GM19238 (cell line): Measurements from ENCODE around the gene C15orf39.

Experiments used
- DNase-seq: peaks from one replicate; pipeline ENCODE4 v3.0.0; 2011; ENCODE audit warnings: low spot score; ENCODE audit not compliant: insufficient read length

C15orf39 gene

GRCh38 chr15:75197062-75197630 is 4.5 kb upstream of the C15orf39 start:
- no peak for DNase-seq

- peak; percentile 36 for DNase-seq
These were observed 2.9 kb upstream of the C15orf39 start for GRCh38 chr15:75198560-75199356.

GRCh38 chr15:75199357-75199940 is 2.2 kb upstream of the C15orf39 start:
- DNase-seq, result peak; percentile 46

- DNase-seq, result no peak
These were observed 1.3 kb upstream of the C15orf39 start for GRCh38 chr15:75200391-75200764.

DNA sequence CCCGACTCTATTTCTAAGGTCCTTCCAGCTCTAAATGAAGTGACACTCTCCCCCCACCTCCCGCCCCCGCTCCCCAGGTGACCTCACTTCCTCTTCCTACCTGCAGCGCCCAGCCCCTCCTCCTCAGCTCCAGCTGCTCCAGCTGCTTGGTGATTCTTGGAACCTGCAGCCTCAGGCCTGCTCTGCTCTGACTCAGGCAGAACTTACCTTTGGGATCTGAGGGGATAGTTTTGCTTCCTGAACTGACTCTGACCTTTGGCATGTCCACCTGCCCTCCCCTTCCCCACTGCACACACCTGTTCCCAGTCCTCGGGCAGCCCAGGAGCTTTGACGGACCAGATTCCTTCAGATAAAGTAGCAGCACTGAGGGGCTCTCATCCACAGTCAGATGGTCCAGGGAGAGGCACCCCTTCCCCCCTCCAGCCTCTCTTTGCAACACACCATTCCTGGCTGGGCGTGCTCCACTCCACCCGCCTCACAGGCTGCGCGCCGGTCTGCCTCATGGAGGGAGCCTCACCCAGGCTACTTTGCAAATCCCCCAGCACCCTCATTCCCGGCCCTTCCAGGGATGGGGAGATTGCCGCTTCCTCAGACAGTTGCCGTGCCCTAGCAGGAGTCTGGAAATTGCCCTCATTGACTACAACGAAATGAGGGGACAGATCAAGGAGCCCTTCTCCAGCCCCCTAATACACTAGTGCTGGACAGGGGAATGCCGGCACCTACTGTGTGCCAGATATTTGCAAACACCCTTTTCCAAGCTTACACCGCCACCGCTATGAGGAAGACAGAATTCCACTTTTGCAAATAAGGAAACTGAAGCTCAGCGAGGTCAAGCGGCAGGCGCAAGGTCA is 692 bp upstream of the C15orf39 start:
- DNase-seq, result peak; percentile 59

- DNase-seq, result peak; percentile 82
These were observed 752 bp downstream of the C15orf39 start for GRCh38 chr15:75202251-75203016.

DNA sequence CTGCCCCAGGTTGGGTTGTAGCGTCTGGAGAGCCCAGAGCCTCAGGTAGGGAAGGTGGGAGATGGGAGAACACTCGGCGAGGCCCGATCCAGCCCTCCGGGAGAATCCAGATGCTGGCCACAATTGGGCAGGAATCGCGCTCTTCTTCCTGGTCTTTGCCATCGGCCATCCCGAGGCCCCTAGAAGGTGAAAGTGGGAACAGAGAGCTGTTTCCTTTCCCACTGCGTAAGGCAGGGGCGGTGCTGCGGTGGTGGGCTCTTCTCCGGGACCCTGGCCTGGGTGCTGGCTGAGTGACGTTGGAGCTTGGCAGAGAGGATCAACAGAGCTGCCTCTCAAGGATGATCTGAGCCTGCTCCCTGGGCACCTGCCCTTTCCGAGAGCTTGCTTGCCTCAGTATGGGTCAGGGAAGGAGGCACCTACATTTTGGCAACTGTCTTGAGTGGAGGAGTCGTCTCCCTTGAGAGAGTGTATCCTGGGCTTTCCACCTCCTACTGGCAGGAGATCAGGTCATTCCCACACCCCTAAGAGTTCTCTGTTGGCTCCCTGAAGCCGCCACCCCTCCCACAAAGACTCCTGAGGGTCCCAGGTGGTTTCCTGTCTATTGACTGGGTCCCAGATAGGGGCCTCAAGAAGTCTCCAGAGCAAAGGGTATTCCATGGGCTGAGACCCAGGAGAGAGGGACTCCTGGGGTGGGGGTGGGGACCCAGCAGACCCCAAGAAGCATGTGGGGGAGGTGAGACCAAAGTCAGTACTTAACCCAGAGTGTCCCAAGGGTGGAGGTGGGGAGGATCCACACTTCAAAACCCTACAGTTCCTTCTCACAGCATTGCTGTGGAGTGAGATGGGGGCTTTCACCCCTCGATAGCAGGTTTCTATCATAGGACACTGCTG is 1.6 kb downstream of the C15orf39 start:
- no peak for DNase-seq

DNA sequence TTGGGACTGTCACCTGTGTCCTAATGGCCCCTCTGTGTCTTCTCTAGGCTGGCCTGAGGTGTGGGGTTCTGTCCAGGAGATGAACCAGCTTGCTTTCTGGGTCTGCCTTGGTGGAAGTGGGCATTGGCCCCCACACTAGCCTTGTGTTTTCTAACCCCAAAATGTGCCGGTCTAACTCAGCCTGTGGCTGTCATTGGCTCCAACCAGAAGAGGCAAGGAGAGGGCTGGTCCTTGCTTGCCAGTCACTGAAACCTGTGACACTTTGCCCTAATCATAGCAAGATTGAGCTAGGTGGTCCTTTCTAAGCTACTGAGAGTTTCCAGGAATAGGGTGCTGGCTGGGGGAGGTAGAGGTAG is 2.2 kb downstream of the C15orf39 start:
- DNase-seq, result no peak

DNA sequence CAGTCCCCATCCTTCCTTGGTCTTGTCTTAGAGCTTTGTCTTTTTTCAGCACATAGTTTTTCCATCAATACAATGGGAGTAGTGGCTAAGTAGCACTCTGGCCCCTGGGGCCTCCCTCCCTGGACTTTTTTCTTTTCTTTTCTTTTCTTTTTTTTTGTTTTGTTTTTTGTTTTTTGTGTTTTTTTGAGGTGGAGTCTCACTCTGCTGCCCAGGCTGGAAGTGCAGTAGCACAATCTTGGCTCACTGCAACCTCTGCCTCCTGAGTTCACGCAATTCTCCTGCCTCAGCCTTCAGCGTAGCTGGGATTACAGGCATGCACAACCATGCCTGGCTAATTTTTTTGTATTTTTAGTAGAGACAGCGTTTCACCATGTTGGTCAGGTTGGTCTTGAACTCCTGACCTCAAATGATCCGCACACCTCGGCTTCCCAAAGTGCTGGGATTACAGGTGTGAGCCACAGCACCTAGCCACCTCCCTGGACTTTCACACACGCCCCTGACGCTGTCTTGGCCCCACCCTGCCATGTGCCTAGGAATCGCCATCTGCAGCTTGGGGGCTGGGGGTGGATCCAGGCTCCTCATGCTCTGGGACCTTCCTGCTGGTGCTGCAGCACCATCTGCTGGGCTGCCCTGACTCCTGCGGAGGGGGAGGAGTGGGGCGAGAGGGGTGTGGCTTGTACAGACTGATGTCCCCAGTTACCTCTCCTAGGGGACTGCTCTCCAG is 2.8 kb downstream of the C15orf39 start:
- DNase-seq, result peak; percentile 97

- DNase-seq, result no peak
These were observed 3.3 kb downstream of the C15orf39 start for GRCh38 chr15:75205064-75205395.

DNA sequence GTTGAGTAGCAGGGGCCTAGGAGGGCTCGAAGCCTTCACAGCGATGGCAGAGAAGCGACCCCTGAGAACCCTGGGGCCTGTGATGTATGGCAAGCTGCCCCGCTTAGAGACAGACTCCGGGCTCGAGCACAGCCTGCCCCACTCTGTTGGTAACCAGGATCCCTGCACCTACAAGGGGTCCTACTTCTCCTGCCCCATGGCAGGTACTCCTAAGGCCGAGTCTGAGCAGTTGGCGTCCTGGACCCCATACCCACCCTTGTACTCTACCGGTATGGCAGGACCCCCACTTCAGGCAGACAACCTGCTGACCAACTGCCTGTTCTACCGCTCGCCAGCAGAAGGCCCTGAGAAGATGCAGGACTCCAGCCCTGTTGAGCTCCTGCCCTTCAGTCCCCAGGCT is 4.3 kb downstream of the C15orf39 start:
- DNase-seq, result no peak

- DNase-seq, result no peak
These were observed 5.3 kb downstream of the C15orf39 start for GRCh38 chr15:75206803-75207617.

- DNase-seq, result no peak
These were observed 6.2 kb downstream of the C15orf39 start for GRCh38 chr15:75207618-75208500.

- no peak for DNase-seq
These were observed 7.0 kb downstream of the C15orf39 start for GRCh38 chr15:75208501-75209288.

- DNase-seq, result no peak
These were observed 7.6 kb downstream of the C15orf39 start for GRCh38 chr15:75209289-75209676.

- DNase-seq, result no peak
These were observed 9.1 kb downstream of the C15orf39 start for GRCh38 chr15:75210811-75211230.
